ENCODE measurements around the gene THSD4.

Gene THSD4

DNA sequence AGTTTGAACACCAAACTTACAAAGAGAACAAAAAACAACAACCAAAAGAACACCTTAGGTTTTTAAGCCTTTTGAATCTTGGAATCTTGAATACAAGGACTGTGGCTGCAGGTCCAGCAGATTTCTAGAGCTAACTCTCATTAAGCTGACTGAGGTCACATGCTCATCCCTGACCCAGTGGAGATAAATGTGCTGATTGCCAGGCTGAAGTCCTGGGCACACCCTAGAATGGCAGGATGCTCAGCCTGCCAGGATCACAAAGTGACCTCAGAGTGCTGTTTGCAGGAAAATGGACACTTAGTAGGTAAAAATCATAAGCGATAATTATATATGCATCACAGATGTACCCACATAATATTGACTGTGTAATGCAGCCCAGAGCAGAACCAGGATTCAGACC, 449.7 kb downstream of the THSD4 start:
- TF ChIP-seq, protein P1, sequence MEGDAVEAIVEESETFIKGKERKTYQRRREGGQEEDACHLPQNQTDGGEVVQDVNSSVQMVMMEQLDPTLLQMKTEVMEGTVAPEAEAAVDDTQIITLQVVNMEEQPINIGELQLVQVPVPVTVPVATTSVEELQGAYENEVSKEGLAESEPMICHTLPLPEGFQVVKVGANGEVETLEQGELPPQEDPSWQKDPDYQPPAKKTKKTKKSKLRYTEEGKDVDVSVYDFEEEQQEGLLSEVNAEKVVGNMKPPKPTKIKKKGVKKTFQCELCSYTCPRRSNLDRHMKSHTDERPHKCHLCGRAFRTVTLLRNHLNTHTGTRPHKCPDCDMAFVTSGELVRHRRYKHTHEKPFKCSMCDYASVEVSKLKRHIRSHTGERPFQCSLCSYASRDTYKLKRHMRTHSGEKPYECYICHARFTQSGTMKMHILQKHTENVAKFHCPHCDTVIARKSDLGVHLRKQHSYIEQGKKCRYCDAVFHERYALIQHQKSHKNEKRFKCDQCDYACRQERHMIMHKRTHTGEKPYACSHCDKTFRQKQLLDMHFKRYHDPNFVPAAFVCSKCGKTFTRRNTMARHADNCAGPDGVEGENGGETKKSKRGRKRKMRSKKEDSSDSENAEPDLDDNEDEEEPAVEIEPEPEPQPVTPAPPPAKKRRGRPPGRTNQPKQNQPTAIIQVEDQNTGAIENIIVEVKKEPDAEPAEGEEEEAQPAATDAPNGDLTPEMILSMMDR (IDR thresholded peaks at IDR 0.05; ENCODE audit: low read depth, low read length) = no peak
- TF ChIP-seq EZH2phosphoT487 (IDR thresholded peaks at IDR 0.05; ENCODE audit: low read depth) = no peak
- no peak overlapping the region for H3K4me3 ChIP-seq (ENCODE audit: low read length)
- no peaks in the 10 kb centered on the region for H4K20me1 ChIP-seq (ENCODE audit: insufficient read depth, low read length)
- H3K9me3 ChIP-seq (ENCODE audit: insufficient read depth, low read length) = no peaks in the 10 kb centered on the region
- H3K4me1 ChIP-seq (ENCODE audit: low read length) = no peaks in the 10 kb centered on the region
- no peak overlapping the region for H3K27ac ChIP-seq (ENCODE audit: low read length)
- H3K36me3 ChIP-seq (replicated peaks; ENCODE audit: low read depth, low read length) = no peaks in the 10 kb centered on the region
- peaks cover 7% of the 10 kb centered on the region for H3K27me3 ChIP-seq (ENCODE audit: low read depth, low read length)
- H2AFZ ChIP-seq (ENCODE audit: low read depth, low read length) = no peak overlapping the region
- no peak overlapping the region for H3K9ac ChIP-seq (ENCODE audit: low read length)
- H3K79me2 ChIP-seq (ENCODE audit: low read length) = no peaks in the 10 kb centered on the region
- no peak overlapping the region for H3K4me2 ChIP-seq (ENCODE audit: low read length)

DNA sequence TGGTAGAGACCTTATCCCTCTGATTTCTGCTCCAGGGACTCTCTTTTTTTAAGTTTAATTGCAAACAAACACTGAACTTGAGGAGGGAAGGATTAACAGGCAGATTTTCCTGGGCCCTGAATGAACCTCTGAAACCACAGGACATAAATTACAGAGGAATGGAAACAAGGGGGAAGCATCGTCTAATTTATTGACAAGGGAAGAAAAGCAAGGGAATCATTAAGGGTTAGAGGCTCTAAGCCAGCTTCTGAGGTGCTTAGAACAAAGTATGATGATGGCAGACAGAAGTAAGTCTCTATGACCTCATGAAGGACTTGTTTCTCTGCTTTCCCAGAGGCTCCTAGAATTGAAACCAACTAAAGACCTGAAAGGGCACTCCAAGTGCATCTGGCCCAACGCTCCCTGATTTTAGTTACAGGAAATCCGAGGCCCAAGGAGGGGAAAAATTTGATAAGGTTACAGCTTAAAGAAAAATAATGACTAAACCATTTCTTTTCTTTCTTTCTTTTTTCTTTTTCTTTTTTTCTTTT, 450.4 kb downstream of the THSD4 start:
- H3K4me3 ChIP-seq (ENCODE audit: low read length) = no peak overlapping the region
- H3K9ac ChIP-seq (ENCODE audit: low read length) = no peak overlapping the region
- TF ChIP-seq, protein P1 (IDR thresholded peaks at IDR 0.05; ENCODE audit: low read depth, low read length) = no peak
- no peak for TF ChIP-seq EZH2phosphoT487 (IDR thresholded peaks at IDR 0.05; ENCODE audit: low read depth)
- H3K27ac ChIP-seq (ENCODE audit: low read length) = no peak overlapping the region
- H3K79me2 ChIP-seq (ENCODE audit: low read length) = no peaks in the 10 kb centered on the region
- H2AFZ ChIP-seq (ENCODE audit: low read depth, low read length) = no peak overlapping the region
- H3K9me3 ChIP-seq (ENCODE audit: insufficient read depth, low read length) = no peaks in the 10 kb centered on the region
- H4K20me1 ChIP-seq (ENCODE audit: insufficient read depth, low read length) = no peaks in the 10 kb centered on the region
- no peaks in the 10 kb centered on the region for H3K36me3 ChIP-seq (replicated peaks; ENCODE audit: low read depth, low read length)
- H3K27me3 ChIP-seq (ENCODE audit: low read depth, low read length) = peaks cover 4% of the 10 kb centered on the region; the same call in 1 of the 2 replicates
- H3K4me2 ChIP-seq (ENCODE audit: low read length) = no peak overlapping the region
- H3K4me1 ChIP-seq (ENCODE audit: low read length) = no peaks in the 10 kb centered on the region

DNA sequence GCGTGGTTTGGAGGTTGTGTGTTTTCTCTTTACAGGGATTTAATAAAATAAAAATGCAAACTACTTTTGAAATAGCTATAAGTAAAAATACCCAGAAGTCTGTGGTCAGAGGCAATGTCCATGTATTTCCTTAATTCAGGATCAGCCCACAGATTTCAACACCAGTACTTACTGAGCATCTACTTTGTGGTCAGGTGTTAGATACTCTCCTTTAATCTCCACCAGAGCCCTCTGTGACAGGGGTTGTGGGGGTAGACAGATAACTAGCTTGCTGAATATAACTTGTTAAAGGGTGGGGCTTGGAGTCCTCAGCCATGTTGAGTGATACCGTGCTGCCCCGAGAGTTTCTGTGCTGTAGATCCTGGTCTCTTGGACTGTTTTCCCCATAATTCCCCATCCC, 451.0 kb downstream of the THSD4 start:
- H3K4me2 ChIP-seq (ENCODE audit: low read length) = no peak overlapping the region

DNA sequence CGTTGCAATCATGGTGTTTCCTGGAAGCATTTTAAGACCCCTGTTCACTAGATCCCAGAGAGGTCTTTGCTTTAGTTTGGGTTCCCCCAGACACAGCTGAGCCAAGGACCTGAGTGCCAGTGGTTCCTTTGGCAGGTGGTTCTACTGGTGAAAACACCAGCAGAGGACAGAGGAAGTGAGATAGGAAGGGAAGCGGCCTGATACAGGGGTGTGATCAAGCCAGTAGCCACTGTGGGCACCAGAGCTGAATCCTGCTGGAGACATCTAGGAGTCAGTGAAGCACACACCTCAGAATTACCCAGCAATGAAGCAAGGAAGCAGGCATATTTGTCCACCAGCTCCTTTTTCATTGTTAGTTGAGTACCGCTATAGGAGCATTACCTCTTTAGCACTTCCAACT, 451.9 kb downstream of the THSD4 start:
- H3K9ac ChIP-seq (ENCODE audit: low read length) = no peak overlapping the region
- H4K20me1 ChIP-seq (ENCODE audit: insufficient read depth, low read length) = no peaks in the 10 kb centered on the region
- no peaks in the 10 kb centered on the region for H3K9me3 ChIP-seq (ENCODE audit: insufficient read depth, low read length)
- H3K27ac ChIP-seq (ENCODE audit: low read length) = no peak overlapping the region
- H3K27me3 ChIP-seq (ENCODE audit: low read depth, low read length) = peaks cover 11% of the 10 kb centered on the region
- no peak overlapping the region for H3K4me3 ChIP-seq (ENCODE audit: low read length)
- no peak overlapping the region for H3K4me2 ChIP-seq (ENCODE audit: low read length)
- no peaks in the 10 kb centered on the region for H3K4me1 ChIP-seq (ENCODE audit: low read length)
- no peak for TF ChIP-seq EZH2phosphoT487 (IDR thresholded peaks at IDR 0.05; ENCODE audit: low read depth)
- TF ChIP-seq, protein P1 (IDR thresholded peaks at IDR 0.05; ENCODE audit: low read depth, low read length) = no peak
- no peak overlapping the region for H2AFZ ChIP-seq (ENCODE audit: low read depth, low read length)
- no peaks in the 10 kb centered on the region for H3K36me3 ChIP-seq (replicated peaks; ENCODE audit: low read depth, low read length)
- no peaks in the 10 kb centered on the region for H3K79me2 ChIP-seq (ENCODE audit: low read length)

More for the DNA sequence above, 451.0 kb downstream of the THSD4 start:
- no peak overlapping the region for H3K9ac ChIP-seq (ENCODE audit: low read length)
- no peaks in the 10 kb centered on the region for H3K79me2 ChIP-seq (ENCODE audit: low read length)
- no peak overlapping the region for H3K4me3 ChIP-seq (ENCODE audit: low read length)
- H3K9me3 ChIP-seq (ENCODE audit: insufficient read depth, low read length) = no peaks in the 10 kb centered on the region
- no peaks in the 10 kb centered on the region for H4K20me1 ChIP-seq (ENCODE audit: insufficient read depth, low read length)
- H2AFZ ChIP-seq (ENCODE audit: low read depth, low read length) = no peak overlapping the region
- peaks cover 6% of the 10 kb centered on the region for H3K27me3 ChIP-seq (ENCODE audit: low read depth, low read length)
- TF ChIP-seq, protein P1 (IDR thresholded peaks at IDR 0.05; ENCODE audit: low read depth, low read length) = no peak
- no peak for TF ChIP-seq EZH2phosphoT487 (IDR thresholded peaks at IDR 0.05; ENCODE audit: low read depth)
- H3K27ac ChIP-seq (ENCODE audit: low read length) = no peak overlapping the region
- H3K4me1 ChIP-seq (ENCODE audit: low read length) = no peaks in the 10 kb centered on the region
- no peaks in the 10 kb centered on the region for H3K36me3 ChIP-seq (replicated peaks; ENCODE audit: low read depth, low read length)

Data from OCI-LY3 (cell line).